Sigmoid colon (tissue), 3 donors: Measurements from ENCODE around the gene TMEM271.

Experiments used
- CTCF ChIP-seq, 4 experiments: fragments of 450-650 bp in 3 of 4; fragments of 200-600 bp in 1 of 4; IDR thresholded peaks; one replicate each; pipeline ENCODE4 v1.5.1; 2016 to 2019; ENCODE audit warnings: antibody characterized with exemption in 4 of 4, mild to moderate bottlenecking in 3 of 4, moderate library complexity in 2 of 4
- POLR2A ChIP-seq, 2 donors: fragments of 450-650 bp; IDR thresholded peaks; one replicate each; pipeline ENCODE4 v1.6.1; 2016; ENCODE audit warnings: antibody characterized with exemption in 2 of 2, mild to moderate bottlenecking in 2 of 2, moderate library complexity in 2 of 2

GRCh38 chr4:567457-568350 is 8.4 kb downstream of the TMEM271 start:
- TF ChIP-seq CTCF (IDR thresholded peaks at IDR 0.05) (no peak), POLR2A (IDR thresholded peaks at IDR 0.05) (no peak)
